NCI-H1930 (cell line): ENCODE measurements around the gene PTPRT.

ENCODE experiments used
- DNase-seq, 2 experiments: peaks; one replicate each; lab custom pipeline; 2025; lab: John Stamatoyannopoulos, UW

Gene PTPRT

DNA sequence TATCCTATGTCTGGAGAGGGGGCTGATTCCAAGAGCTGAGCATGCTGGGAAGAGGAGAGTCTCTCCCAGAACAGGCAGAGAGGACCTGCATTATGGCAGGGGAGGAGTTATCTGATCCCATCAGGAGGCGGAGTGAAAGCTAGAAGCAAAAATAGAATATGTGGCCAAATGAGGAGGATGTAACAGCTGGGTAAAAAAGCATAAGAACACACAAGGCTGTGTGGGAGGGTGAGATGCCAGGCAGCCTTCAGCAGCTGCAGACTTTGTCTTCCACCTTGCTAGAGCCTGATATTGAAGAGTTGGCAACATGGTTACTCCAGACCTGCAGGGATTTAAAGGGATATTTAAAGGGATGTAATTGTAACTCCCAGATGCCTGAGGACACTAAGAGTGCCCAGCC, 167.1 kb downstream of the PTPRT start:
- no peak for DNase-seq

DNA sequence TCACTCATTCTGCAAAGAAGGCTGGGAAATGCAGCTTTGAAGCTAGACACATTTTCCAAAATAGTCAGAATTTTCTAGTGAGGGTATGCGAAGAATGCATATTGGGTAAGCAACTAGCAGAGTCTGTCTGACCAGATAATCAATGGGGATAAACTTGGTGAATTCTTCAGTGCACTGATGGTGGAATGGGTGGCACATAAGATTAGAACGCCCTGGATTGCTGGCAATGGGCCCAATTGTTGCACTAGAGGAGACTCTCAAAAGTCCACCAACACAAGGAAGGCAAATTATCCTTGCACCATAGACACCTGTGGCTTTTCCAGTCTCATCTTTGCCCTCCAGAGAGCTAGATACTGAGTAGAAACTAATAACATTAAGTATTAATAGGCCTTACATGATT, 167.6 kb downstream of the PTPRT start:
- no peak for DNase-seq

DNA sequence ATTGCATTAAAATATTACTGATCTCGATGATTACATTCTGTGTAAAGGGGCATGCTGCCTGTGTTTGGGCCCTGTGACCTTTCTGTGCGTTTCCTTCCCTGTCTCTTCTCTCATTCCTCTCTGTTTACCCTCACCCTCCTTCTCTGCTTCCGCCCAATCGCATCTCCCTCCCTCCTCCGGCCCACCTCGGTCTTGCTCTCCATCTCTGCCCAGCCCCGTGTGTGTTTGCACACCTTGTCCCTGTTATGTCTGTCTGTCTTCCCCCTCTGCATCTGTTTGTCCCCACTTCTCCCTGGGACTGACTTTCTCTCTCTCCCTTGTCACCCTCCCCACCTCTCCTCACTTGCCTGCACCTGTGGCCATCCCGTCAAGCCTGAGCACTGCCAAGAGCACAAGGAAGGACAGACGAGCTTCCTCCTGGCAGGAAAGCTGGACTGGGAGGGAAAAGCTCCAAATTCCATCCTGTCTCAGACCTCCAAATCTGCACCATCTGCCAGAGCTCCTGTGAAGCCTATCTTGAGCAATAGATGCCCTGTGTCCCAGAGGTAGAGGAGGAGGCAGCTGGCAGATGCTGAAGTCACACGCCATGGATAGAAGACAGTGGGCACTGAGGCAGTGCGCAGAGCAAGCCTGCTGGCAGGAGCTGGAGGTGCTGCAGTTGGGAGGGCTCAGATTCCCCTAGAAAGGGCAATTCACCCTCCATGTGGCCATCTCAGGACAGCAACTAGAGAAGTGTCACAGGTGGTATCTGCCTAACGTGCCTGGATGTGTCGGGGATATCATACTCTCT, 172.3 kb downstream of the PTPRT start:
- no peak for DNase-seq

DNA sequence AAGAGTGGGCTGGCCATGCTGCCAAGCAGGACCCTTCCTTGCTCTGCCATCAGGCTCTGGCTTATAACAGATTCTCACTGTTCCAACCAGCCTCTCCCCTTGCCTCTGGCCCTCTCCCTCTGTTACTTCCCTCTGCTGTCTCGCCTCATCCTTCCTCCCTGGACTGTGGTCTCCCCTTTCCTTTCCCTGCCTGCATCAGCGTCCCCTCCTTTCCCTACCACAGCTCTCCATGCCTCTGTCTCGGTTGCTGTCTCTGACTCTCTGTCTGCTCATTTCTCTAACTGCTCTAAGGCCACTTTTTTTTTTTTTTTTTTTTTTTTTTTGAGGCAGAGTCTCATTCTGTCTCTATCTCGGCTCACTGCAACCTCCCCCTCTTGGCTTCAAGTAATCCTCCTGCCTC, 173.4 kb downstream of the PTPRT start:
- no peak for DNase-seq

DNA sequence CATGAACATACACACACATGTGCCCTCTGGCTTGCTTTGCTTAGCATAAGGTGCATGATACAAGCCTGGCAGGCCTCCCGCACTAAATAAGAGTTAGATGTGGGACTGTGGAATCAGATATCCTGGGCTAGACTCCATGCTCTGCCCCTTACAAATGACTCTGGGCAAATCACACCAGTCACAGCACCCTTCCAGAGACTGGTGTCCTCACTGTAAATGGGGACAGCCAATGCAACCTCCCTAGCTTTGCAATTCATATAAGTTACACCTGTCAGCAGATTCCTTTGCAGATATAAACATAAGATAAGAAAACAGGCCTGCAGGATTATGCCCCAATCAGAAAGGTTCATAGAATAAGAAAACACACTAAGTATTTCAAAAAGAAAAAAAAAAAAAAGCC, 174.1 kb downstream of the PTPRT start:
- DNase-seq = no peak

DNA sequence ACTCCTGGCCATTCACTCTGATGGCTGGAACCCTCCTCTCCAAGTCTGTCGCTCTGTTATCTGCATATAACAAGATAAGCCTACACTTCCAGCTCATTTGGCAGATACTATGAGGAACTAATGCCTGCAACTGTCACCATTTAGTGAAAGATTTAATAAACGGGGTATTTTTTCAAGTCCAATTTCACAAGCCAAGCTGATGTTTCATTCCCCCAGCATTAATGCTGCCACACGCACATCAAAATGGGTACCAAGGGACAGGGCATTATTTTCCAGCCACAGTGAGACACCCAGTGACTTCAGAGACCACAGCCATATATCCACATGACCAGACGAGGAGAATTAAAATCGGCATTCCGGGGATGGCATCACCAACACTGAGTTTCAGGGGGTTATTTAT, 175.5 kb downstream of the PTPRT start:
- DNase-seq = no peak

DNA sequence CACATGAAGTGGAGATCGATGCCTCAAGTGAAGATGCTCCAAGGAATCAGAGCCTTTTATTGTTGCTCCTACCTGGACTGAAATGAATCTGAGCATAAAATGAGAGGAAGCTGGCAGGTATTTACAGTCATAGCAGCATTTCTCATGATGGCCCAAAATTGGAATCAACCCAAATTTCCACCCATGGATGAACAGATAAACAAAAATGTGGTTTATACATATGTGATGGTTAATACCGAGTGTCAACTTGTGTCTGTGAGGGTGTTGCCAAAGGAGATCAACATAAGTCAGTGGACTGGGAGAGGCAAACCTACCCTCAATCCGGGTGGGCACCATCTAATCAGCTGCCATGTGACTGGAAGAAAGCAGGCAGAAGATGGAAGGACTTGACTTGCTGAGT, 178.2 kb downstream of the PTPRT start:
- DNase-seq = no peak

DNA sequence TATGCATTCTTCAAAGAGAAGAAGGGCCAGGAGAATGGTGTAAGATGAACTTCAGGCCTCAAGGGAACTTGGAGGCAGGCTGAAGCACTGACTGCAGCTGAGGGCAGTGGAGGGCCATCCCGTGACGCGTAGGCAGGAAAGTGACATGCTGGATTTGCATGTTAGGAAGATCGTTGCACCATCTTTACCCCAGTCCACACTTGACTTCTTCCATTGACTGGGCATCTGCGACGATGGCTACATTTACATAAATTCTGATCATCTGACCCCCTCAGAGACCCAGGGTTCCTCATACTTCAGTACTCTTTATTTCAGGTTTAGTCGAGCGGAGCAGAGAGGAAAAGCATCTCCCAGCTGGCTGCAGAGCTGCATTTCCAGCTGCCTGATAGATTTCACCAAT, 180.2 kb downstream of the PTPRT start:
- DNase-seq = no peak

DNA sequence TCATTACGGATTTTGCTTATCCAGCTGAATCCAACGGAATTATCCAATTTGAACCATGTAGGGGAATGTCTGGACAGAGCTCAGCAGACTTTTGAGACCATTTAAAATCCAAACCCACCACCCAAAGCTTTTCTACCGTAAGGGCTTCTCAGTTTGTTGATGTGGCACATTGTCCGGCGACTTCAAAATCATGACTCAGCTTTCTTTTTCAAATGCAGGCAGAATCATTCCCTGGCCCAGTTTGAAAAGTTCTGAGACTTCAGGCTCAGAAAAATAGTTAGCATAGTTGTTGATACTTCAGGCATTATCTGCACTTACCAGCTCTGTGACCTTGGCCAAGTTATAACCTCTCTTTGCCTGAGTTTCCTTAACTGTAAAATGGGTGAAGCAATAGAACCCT, 182.2 kb downstream of the PTPRT start:
- no peak for DNase-seq

DNA sequence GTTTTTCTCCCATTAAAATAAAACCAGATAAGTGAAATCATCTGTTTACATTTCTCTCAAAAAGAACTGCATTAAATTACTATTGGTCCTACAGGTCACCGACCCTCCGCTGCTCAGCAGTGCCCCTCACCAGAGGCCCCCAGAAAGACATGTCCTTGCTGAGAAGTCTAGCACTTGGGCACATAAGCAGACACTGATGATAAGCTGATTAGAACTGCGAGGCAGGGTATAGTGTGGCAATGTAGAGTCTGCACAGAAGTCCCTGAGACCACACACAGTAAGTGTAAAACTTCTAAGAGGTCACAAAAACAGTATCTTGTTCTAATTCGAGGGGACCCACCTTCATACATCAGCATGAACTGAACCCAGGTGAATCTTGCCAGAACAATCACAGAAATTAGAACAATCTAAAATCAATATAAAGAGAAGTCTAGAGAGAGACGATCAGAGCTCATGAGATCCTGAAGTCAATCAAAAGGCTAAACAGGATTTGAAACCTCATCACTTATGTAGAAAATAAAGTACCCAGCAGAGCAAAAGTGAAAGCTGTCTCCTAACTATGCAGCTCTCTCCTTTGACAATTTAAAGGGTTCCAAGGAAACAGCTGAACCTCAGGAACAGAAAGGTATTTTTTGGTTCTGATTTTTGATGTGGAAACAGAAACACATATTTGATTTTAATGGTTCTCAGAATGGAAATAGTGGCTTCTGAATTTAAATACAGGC, 182.9 kb downstream of the PTPRT start:
- DNase-seq = no peak

DNA sequence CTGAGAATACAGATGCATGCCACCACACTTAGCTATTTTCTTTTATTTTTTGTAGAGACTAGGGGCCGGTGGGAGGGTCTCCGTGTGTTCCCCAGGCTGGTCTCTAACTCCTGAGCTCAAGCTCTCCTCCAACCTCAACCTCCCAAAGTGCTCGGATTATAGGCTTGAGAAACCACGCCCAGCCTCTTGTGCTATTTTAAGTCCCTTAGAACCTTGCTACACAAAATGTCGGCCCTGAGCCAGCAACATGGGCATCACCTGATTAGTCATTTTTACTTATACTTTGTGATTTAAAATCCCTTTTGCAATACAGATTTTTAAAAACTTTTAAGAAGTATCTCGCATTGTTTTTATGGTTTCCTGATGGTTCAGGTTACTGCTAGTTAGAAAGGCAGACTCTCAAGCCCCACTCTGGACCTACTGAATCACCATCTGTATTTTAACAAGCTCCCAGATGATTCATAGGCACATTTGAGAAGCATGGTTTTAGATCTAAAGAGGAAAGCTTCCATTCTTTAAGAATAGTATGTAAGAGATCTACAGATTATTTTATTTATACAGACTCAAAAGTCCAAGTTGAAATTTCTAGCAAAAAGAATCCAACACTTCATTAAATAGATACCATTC, 186.3 kb downstream of the PTPRT start:
- no peak for DNase-seq

DNA sequence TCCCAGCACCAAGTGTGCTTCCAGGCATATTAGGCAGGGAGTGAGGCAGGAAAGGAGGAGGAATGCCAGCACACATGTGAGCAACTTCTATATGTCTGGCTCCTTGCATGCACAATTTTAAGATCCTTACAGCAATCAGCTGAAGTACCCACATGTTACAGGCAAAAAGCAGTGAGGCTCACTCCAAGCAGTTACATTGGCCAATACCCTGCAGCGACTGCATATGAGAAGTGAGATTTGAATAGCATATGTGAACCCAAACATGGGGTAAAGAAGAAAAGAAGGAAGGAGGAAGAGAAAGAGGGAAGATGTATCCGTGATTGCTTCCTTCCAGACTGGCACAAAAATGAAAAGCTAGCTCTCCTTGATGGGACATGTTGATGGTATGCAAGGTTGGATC, 193.6 kb downstream of the PTPRT start:
- no peak for DNase-seq

DNA sequence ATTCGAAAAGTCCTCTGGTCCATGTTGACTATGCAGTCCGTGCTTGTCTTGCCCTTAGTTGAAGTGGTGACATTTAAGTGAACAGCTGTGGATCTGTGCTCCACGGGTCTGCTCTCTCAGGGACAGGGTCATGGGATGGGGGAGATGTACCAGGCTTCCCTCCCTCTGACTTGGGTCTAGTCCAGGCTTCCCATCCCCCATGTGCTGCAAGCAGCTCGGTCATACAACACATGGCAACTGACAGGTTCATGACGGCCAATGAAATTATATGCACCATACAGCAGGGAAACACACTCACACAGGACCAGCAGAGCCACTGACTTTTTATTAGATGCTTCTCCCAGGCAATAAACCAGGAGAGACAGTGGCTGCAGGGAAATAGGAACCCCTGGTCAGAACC, 201.4 kb downstream of the PTPRT start:
- DNase-seq = no peak

DNA sequence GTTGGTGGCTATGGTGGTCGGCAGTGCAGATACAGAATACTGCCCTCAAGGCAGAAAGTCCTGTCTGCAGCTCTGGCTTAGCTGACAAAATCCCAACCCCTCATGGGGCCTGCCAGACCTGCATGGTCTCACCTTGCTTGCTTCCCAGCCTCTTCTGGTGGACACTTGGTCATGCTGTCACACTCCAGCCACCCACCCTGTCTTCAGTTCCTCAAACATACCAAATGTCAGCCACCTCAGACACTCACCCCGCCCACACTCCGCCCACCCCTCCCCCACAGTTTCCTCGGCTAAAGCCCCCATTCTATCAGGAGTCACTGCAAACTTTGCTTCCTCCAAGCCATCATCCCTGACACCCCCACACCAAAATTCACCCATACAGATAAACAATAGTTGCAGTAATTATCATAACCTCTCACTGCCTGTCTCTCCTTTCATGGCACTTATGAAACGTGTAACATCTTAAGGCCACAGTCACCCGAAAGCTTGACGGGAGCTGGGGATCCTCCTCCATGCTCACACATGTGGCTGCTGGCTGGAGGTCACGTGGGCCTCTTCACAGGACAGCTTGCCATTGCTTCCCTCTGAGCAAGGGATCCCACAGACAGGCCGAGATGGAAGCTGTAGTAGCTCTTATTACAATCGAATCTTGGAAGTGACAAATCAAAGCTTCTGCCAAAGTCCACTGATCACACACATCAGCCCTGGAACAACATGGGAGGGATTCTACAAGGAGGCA, 202.2 kb downstream of the PTPRT start:
- no peak for DNase-seq

DNA sequence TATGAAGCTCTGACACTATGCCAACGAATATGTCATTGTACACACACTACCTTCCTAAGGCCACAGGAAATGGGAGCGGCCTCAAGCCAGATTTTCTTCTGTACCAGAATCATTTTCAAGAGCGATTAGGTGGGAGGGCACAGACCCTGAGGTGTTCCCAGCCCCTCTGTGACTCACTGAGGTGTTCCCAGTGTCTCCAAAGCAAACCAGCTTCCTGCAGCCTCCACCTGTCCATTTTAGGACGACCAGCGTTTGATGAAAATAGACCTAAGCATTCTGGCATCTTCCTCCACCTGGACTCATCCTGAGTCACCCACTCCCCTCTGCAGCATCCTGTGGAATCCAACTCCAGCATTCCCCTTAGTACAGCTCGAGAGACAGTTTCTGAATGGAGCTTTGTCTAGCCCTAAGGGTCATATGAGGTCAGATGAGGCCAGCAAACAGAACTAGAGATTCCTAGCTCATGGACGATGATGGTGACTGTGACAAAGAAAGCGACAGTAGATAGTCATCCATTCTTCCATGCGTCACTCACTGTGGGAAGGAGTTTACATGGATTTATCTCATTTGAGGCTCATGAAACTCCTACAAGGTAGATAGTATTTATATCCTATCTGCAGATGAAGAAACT, 203.4 kb downstream of the PTPRT start:
- DNase-seq = no peak

DNA sequence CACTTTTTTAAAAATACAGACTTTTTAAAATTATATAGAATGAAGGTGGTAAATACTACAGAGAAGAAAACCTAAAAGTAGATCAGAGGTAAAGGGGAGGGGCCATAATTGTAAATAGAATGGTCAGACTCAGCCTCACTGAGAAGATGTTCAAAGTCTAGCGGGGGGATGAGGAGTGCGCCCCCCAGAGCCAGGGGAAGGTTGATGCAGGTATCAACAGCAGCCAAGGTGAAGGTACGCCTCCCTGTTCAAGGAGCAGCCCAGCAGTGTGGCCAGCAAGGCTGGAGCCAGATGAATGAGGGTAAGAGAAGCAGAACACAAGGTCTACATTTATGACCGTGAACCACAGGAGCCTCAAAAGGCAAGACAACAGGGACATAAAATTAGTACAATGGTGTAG, 204.1 kb downstream of the PTPRT start:
- DNase-seq = no peak

DNA sequence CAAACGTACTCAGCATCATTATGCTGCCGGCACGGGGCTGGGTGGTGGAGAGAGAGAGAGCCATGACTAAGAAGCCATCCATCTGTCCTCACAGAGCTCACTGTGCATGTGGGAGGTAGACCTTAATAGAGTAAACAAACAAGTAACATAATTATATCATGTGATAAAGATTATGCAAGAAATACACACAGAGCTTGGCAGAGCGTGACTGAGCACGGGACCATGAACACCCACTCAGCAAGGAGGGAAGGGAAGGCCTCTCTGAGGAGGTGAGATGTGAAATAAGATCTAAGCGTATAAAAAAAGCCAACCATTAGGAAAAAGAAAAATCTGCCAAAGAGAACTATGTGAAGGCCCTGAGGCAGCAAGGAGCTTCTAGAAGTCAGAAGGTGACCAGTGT, 207.5 kb downstream of the PTPRT start:
- DNase-seq = no peak

DNA sequence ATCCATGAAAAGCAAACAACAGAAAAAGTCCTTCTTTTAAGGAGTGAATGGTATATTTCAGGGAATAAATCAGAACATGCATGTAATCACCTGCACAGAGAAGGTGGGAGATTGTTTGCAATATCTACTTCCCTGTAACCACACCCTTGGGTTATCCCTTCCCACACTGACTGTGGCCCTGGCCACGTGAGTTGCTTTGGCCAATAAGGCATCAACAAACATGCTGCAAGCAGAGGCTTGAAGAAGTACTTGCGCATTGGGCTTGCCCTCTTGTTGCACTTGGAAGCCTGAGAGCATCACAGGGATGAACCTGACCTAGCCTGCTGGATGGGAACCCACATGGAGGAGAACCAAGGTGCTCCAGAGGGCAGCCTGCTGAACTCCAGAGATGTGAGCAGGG, 208.5 kb downstream of the PTPRT start:
- DNase-seq = no peak

DNA sequence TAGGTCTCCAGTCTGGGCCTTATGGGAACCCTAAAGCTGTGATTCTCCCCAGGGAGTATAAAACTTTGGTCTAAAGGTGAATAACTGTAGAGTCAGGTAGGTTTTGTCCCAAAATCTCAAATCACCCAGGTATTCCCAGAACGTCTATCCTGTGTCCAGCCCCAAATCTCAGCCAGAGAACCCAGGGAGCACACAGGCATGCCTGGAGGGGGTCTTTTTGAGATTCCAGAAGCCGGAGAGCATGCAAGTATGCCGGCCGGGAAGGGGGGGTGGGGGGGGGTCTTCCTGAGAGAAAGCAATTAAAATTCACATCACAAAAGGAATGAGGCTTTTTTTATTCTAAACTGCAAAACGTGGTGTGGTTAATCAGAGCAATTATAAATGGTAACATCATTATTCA, 210.0 kb downstream of the PTPRT start:
- no peak for DNase-seq

DNA sequence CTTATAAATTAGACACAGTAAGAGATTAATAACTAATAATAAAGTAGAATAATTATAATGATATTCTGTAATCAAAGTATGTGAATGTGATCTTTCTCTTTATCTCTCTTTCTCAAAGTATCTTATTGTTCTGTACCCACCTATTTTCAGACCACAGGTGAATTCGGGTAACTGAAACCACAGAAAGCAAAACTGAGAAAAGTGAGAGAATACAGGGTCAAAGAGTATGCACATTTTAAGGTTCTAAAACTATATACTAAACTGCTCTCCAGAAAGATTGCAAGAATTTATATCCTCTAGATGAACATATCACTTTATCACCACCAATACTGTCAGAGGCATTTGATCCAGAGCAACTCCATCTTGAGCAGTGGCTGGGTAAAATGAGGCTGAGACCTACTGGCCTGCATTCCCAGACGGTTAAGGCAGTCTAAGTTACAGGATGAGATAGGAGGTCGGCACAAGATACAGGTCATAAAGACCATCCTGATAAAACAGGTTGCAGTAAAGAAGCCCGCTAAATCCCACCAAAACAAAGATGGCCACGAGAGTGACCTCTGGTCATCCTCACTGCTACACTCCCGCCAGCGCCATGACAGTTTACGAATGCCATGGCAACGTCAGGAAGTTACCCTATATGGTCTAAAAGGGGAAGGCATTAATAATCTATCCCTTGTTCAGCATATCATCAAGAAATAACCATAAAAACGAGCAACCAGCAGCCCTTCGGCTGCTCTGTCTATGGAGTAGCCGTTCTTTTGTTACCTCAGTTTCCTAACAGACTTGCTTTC, 211.3 kb downstream of the PTPRT start:
- no peak for DNase-seq

DNA sequence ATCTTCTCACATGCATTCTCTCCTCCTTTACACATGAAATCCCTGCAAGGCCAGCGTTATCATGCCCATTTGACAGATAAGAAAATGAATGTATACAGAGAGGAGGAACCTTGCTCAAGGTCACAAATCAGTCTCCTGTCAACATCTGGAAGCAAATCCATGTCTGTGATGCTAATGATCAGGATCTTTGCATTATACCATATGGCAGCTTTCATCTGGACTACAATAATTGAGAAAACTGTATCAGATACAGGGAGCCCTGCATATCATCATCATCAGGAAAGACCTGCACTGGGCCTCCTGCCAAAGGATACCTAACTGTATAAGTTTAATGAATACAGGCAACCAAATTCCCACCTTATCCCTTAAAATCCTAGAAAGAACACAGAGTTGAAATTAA, 213.7 kb downstream of the PTPRT start:
- DNase-seq = no peak
